ENCODE results near the gene KIF3C.
"Not testable (repeated sequence)": the region's sequence is repeated elsewhere in the genome, so short reads cannot be mapped to it uniquely, and the experiment has no call there.

KIF3C gene

DNA sequence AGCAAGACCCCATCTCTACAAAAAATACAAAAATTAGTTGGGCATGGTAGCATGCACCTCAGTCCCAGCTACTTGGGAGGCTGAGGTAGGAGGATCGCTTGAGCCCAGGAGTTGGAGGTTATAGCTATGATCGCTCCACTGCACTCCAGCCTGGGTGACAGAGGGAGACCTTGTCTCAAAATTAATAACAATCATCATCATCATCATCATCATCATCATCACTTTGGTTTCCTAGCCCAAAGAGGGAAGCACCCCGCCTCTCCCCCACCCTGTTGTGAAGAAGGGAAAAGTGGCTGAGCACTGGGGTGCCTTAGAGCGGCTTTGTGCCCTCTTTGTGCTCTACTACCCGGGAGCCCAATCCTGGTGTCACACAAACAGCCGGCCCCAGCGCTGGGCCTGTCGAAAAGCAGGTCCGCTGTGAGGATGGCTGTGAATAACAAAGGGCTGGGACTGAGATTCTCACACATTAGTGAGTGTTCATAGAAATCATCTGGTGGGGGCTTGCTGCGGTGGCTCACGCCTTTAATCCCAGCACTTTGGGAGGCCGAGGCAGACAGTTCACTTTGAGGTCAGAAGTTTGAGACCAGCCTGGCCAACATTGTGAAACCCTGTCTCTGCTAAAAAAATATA is 61.4 kb downstream of the KIF3C start:
- no peak for DNase-seq

DNA sequence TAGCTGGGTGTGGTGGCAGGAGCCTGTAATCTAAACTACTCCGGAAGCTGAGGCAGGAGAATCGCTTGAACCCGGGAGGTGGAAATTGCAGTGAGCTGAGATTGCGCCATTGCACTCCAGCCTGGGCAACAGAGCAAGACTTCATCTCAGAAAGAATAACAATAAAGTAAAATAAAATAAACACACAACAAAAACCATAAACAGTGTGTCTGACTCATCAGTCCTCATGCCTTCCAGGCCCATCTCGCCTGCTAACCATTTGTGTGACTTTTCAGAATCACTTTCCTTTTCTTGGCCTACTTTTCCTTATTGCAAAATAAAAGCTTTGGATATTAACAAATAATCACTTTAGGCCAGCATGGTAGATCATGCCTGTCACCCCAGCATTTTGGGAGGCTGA is 62.0 kb downstream of the KIF3C start:
- DNase-seq: no peak

DNA sequence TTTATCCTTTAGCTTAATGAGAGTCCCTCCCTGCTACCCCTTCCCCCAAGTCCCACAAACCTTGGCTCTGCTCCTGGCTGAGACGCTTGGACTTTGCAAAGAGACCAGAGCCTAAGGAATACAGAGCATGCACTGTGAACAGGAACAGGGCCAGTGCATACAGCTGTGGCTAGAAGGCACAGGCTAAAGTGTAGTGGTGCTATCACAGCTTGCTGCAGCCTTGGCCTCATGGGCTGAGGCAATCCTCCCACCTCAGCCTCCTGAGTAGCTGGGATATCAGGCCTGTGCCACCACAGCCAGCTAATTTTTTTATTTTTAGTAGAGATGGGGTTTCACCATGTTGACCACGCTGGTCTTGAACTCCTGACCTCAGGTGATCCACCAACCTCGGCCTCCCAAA is 64.5 kb downstream of the KIF3C start:
- DNase-seq: peak in 1 of 56 donors; percentile 1

DNA sequence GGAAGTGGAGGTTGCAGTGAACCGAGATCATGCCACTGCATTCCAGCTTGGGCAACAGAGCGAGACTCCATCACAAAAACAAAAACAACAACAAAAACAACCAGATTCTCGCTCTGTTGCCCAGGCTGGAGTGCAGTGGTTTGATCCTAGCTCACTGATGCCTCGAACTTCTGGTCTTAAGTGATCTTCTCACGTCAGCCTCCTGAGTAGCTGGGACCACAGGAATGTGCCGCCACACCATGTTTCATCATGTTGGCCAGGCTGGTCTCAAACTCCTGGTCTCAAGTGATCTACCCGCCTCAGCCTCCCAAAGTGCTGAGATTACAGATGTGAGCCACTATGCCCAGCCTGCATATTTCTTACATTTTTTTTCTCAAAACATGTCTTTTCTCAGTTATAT is 64.9 kb downstream of the KIF3C start:
- not testable (repeated sequence) for DNase-seq

DNA sequence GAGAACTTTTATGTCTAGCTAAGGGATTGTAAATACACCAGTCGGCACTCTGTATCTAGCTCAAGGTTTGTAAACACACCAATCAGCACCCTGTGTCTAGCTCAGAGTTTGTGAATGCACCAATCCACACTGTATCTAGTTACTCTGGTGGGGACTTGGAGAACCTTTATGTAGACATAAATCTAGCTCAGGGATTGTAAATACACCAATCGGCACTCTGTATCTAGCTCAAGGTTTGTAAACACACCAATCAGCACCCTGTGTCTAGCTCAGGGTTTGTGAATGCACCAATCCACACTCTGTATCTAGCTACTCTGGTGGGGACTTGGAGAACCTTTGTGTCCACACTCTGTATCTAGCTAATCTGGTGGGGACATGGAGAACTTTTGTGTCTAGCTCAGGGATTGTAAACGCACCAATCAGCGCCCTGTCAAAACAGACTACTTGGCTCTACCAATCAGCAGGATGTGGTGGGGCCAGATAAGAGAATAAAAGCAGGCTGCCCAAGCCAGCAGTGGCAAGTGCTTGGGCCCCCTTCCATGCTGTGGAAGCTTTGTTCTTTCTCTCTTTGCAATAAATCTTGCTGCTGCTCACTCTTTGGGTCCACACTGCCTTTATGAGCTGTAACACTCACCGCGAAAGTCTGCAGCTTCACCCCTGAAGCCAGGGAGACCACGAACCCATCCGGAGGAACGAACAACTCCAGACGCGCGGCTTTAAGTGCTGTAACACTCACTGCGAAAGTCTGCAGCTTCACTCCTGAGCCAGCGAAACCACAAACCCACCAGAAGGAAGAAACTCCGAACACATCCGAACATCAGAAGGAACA is 66.1 kb downstream of the KIF3C start:
- DNase-seq: not testable (repeated sequence)

DNA sequence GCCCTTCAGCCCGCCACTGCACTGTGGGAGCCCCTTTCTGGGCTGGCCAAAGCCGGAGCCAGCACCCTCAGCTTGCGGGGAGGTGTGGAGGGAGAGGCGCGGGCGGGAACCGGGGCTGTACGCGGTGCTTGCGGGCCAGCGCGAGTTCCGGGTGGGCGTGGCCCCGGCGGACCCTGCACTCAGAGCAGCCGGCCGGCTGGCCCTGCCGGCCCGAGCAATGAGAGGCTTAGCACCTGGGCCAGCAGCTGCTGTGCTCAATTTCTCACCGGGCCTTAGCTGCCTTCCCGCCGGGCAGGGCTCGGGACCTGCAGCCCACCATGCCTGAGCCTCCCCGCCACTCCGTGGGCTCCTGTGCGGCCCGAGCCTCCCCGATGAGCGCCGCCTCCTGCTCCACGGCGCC is 66.9 kb downstream of the KIF3C start:
- DNase-seq: not testable (repeated sequence)

DNA sequence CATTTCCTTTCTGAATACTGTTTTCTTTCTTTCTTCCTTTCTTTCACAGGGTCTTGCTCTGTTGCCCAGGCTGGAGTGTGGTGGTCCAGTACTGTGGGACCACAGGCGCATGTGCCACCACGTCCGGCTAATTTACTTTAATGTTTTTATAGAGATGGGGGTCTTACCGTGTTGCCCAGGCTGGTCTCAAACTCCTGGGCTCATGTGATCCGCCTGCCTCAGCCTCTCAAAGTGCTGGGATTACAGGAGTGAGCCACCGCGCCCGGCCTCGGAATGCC is 68.7 kb downstream of the KIF3C start:
- DNase-seq: not testable (repeated sequence)

DNA sequence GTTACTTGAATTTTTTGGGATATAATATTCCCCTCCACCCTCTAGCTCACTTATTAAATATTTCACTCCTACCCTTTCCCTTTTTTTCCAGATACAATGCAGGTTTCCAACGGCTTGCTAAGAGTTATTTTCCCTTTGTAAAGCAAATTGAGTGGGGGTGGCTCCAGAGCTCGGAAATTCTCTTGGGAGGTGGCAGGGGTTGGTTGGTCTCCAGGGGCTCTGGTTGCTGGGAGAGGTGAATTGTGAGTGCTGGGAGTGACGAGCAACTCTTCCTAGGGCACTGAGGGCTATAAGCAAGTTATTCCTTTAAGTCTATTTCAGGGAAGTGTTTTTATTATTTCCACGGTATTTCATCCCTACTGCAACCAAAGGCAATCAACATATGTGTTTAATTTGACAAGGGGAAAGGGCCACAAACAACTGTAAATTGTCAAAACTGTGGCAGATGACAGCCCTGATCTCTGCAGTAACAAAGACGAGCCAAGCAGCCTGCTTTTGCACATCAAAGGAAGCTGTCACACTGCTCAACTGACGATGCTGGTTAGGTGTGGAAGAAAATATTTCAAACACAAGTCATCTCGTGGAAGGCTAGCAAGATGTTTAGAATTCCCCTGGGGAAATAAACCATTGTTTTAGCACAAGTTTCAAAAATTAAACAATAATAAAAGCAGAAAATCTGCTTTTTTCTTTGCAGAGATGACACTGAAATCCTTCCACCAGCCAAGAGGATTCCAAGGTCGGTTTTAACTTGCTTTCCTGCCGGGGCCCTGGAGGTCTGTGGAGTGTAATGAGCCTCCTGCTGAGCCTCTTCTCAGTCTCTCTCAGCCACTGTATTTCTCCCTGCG is 69.2 kb downstream of the KIF3C start:
- DNase-seq: peak in 32 of 56 donors; percentile 8 to 80 (median 39)

DNA sequence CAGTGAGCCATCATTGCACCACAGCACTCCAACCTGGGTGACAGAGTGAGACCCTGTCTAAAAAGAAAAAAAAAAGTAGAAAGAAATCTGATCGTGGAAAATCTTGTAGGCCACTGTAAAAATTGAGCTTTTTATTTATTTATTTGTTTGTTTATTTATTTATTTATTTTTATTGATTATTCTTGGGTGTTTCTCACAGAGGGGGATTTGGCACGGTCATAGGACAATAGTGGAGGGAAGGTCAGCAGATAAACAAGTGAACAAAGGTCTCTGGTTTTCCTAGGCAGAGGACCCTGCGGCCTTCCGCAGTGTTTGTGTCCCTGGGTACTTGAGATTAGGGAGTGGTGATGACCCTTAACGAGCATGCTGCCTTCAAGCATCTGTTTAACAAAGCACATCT is 72.7 kb downstream of the KIF3C start:
- not testable (repeated sequence) for DNase-seq

DNA sequence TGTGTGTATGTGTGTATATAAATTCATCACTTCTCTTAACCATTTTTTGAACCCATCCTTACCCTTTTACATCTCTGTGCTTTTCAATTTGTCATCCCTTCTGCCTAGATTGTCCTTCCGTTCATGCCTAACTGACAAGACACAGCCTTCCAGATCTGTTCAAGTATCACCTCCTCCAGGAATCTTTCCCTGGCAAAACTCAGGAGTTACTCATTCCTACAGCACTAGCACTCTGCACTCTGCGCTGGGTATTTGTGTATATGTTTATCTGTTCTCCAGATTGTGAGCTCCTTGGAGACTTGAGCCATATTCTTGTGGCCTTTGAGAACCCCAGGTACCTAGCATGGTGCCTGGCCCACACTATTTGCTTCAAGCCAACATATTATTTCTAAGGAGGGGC is 77.2 kb downstream of the KIF3C start:
- DNase-seq: no peak

DNA sequence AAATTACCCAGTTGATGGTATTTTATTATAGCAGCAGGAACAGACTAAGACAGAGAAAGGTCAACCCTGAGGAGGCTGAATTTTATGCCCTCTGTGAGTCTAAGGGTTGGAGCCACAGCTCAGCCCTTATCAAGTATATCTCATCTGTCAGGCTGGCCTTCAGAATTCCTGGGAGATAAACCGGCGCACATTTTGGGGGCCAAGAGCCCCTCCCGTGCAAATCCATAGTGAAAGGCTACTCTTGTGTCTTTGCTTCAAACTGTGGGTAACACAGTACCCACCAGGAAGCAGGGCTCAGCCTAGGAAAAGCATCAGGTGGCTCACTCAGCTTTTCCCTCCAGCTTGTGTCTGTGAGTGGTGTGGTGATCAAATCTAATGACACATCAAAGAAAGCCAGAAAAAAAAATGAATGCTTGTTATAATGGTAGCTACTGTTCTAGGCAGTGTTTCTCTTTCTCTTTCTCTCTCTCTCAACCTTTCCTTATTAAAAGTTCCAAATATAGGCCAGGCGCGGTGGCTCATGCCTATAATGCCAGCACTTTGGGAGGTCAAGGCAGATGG is 79.0 kb downstream of the KIF3C start:
- no peak for DNase-seq

DNA sequence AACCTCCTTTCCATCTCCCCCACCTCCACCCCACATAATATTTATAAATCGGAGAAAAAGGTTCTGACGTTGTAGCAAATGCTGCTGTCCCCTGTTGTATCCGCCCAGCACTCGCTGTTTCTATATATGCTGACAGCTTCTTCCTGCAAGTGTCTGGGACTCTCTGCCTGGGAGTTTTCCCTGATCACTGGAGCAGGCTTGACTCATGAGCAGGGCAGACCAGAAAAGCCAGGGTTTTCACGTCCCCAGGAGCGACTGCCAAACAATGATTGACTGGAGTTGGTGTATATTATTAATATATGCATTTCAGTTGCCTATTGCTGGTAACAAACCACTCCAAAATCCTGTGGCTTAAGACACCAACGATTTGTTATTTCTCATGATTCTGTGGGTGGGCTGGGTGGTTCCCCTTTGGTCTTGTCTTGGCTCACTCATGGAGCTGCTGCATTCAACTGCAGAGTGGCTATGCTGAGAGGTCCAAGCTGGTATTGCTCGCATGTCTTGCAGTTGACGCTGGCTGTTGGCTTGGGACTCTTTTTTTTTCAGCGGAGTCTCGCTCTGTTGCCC is 82.8 kb downstream of the KIF3C start:
- DNase-seq: no peak

DNA sequence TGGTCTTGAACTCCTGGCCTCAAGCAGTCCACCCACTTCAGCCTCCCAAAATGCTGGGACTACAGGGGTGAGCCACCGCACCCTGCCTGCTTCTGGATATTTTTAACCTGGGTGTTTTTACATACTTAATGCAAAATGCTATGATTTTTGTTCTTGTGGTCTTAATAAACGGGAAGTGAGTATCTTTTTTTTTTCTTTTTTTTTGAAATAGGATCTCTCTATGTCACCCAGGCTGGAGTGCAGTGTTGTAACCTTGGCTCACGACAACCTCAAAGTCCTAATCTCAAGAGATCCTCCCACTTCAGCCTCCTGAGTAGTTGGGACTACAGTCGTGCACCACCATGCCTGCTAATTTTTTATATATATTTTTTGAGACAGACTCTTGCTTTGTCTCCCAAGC is 84.8 kb downstream of the KIF3C start:
- no peak for DNase-seq

DNA sequence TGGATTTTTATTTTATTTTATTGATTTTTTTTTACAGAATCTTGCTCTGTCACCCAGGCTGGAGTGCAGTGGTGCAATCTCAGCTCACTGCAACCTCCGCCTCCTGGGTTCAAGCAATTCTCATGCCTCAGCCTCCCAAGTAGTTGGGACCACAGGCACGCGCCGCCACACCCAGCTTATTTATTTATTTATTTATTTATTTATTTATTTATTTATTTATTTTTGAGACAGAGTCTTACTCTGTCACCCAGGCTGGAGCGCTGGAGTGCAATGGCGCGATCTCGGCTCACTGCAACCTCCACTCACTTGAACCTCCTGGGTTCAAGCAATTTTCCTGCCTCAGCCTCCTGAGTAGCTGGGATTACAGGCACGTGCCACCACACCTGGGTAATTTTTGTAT is 86.0 kb downstream of the KIF3C start:
- not testable (repeated sequence) for DNase-seq

DNA sequence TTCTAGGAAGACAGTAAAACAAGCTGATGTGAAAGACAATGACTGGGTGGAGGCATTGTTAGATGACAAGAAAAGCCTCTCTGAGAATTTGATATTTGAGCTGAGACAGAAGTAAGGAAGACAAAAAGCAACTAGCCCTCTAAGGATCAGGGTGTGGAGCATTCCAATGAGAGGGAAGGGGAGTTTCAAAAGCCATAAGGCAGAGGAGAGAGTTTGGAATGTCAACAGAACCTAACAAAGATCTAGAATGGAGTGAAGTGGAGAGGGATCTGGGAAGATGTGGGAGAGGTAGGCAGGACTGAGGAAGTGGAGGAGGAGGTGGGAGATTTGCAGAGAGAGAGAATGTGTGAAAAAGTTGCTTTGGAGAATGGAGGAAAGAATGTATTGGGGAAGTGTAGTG is 86.7 kb downstream of the KIF3C start:
- no peak for DNase-seq

DNA sequence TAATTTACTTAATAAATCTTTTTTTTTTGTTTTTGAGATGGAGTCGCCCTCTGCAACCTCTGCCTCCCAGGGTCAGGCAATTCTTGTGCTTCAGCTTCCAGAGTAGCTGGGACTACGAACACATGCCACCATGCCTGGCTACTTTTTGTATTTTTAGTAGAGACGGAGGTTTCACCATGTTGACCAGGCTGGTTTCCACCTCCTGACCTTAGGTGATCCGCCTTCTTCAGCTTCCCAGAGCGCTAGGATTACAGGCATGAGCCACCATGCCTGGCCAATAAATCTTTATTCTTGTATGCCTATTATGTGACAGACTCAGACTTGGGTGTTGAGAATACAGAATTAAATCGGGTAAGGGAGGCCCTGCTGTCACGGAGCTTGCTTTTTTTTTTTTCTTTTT is 87.3 kb downstream of the KIF3C start:
- no peak for DNase-seq

DNA sequence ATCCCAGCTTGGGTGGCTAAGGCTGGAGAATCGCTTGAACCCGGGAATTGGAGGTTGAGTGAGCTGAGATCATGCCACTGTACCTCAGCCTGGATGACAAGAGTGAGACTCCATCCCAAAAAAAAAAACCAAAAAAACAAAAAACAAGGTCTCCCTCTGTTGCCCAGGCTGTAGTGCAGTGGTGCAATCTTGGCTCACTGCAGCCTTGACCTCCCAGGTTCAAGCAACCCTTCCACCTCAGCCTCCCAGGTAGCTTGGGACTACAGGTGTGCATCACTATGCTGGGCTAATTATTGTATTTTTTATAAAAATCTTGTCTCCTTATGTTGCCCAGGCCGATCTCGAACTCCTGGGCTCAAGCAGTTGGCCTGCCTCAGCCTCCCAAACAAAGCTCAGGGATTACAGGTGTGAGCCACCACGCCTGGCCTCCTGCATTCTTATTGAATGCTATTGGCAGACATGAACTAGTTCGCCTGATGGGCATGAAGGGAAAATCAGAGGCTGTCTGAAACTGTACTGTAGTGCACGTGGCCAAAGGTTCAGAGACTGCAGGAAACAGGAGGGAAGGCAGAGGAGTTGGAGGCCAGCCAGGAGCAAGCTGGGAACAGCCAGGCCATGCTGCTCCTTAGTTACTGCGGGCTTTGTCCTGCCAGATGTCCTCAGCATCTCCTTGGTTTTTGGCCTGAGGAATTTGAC is 88.0 kb downstream of the KIF3C start:
- peak in 29 of 56 donors; percentile 2 to 60 (median 19) for DNase-seq

DNA sequence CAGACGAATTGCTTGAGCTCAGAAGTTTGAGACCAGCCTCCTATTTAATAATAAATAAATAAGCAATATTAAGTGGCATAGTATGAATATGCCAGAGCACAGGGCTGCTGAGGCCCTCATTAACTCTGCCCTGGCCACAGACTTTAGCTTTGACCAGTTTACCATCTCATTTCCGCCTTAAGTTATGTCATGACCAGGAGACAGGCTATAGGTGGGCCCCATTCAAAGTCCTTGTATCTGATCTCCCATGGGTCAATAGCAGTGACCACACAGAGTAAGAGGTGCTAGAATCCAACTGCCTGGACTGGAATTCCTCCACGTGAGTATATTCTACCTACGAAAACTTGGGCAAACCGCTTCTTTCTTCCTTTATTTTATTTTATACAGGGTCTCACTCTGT is 90.6 kb downstream of the KIF3C start:
- no peak for DNase-seq

DNA sequence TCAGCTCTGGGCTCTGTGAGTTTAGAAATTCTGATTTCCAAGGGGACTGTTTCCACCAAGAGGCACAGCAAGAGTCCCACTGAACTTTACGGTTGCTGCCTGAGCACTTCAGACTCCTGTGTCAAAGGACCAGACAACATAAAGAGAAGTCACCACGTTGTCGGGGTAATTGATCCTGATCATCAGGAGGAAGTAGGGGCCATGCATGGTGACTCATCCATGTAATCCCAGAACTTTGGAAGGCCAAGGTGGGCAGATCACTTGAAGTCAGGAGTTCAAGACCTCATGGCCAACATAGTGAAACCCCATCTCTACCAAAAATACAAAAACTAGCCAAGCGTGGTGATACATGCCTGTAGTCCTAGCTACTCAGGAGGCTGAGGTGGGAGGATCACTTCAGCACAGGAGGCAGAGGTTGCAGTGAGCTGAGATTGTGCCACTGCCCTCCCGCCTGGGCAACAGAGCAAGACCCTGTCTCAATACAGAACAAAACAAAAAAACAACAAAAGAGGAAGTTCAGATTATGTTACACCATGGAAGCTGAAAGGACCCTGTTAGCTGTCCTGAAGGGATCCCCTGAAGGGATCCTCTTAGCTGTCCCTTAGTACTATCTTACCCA is 94.6 kb downstream of the KIF3C start:
- no peak for DNase-seq

DNA sequence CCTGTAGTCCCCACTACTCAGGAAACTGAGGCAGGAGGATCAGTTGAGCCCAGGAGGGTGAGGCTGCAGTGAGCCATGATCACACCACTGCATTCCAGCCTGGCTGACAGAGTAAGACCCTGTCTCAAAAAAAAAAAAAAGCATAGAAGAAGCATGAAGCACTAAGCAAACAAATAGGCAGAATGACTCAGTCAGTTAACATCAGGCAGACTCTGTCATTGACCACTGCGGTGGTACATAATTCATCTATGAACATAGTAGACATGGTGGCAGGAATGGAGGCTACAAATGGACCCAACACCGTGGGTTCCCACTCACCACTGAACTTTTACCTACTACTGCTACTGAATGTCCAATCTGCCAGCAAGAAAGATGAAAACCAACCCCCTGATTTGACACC is 96.4 kb downstream of the KIF3C start:
- DNase-seq: no peak

DNA sequence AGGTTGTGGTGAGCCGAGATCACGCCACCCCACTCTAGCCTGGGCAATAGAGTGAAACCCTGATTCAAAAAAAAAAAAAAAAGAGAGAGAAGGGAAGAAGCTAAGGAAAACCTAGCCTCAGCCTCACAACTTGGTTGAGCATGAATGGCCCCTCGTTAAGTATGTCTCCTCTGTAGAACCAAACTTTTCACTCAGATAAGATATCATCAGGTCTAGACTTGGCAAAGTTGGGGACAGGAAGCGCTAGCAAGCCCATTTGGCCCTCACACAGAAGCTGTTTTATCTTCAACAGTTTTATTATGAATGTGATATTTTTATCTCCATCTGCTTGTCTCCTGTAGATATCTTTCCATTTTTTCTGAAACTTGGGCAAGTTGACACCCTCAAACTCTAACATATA is 100.5 kb downstream of the KIF3C start:
- DNase-seq: no peak
